ENCODE data around the gene ARL15. TPM values are rescaled to one million over a fixed set of nuclear protein-coding genes. Genes with fewer than 3 reads are reported as not detected.

Gene ARL15
- polyA plus RNA-seq, 1 donor, result 30.9 TPM

Other genes with a start within 250 kb of the ARL15 start
- not detected for gene HSPB3, start 145.1 kb upstream of the ARL15 start, polyA plus RNA-seq (ENCODE audit: insufficient read length)
- 28.6 TPM for gene SNX18, start 207.2 kb upstream of the ARL15 start, polyA plus RNA-seq (ENCODE audit: insufficient read length)

Measured in left kidney (tissue), 1 donor.